Measurements from ENCODE around the gene LARP4B. TPM values are rescaled to one million over a fixed set of nuclear protein-coding genes. Genes with fewer than 3 reads are reported as not detected.
A peak's percentile ranks its signal among the peaks of the same experiment; 100 is the strongest.

The LARP4B gene
- total and polyA plus RNA-seq, 2 experiments from 2014 or later, result 18.3 to 52.3 TPM

DNA sequence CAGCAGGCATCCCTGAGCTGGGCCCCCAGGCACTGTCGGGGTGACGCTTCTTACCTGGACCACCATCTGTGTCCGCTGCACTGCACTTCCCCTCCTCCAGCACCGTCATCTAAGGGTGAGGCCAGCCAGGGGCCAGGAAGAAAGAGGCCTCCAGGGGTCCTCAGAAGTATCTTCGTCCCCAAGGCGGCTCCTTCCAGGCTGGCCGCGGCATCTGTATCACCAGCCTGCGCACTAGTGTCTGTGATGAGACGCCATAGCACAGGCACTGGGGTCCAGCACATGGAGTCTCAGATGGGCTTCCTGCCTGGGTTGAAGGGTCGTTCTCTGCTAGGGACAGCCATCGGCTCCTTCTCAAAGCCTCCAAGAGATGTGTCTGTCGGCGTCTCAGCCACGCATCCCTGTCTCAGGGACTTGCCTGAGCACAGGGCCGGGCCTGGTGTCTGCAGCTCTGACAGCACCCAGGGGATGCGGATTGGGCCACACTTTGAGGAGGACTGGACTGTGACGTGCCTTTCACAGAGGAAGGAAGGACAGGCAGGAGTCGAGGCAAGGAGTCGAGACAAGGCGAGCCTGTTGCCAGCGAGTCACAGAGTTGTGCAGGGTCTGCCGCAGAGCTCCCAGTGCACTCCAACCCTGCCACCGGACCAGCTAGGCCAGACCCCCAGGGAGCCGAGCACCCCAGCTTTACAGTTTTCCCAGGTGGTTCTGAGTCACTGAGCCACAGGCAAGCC lies 140.5 kb downstream of the LARP4B start:
- Histone ChIP-seq H3K4me3 (no peak overlapping the region), H3K27ac (ENCODE audit: low read depth) (no peak overlapping the region), H3K79me2 (replicated peaks; ENCODE audit: insufficient read depth) (no peaks in the 10 kb centered on the region), H3K36me3 (ENCODE audit: insufficient read depth) (no peaks in the 10 kb centered on the region), H2AFZ (no peak overlapping the region), H4K20me1 (replicated peaks; ENCODE audit: insufficient read depth) (no peaks in the 10 kb centered on the region), H3K4me1 (ENCODE audit: insufficient read depth) (no peaks in the 10 kb centered on the region), H3K4me2 (no peak overlapping the region), H3K27me3 (ENCODE audit: insufficient read depth) (no peaks in the 10 kb centered on the region), H3F3A (replicated peaks; ENCODE audit: low read depth) (no peaks in the 10 kb centered on the region), H3K9me2 (ENCODE audit: insufficient read depth) (0 out of 2 replicates have a peak, but pooled peaks cover 2% of the 10 kb centered on the region)
- DNase-seq (ENCODE audit: low spot score) (no peak), ATAC-seq (no peak)
- Mint-ChIP-seq H3K27ac (no peak overlapping the region), H3K4me1 (peaks cover 4% of the 10 kb centered on the region; the same call in 2 of the 3 replicates), H3K4me3 (no peak overlapping the region), H3K9me3 (peaks cover 9% of the 10 kb centered on the region), H3K27me3 (ENCODE audit: insufficient read depth, low read depth, poor library complexity) (peaks cover 13% of the 10 kb centered on the region), H3K36me3 (ENCODE audit: low read depth) (peaks cover 4% of the 10 kb centered on the region)
- no peak for TF ChIP-seq CTCF (conservative IDR thresholded peaks at IDR 0.05; ENCODE audit: low read depth in 2 of 2)

DNA sequence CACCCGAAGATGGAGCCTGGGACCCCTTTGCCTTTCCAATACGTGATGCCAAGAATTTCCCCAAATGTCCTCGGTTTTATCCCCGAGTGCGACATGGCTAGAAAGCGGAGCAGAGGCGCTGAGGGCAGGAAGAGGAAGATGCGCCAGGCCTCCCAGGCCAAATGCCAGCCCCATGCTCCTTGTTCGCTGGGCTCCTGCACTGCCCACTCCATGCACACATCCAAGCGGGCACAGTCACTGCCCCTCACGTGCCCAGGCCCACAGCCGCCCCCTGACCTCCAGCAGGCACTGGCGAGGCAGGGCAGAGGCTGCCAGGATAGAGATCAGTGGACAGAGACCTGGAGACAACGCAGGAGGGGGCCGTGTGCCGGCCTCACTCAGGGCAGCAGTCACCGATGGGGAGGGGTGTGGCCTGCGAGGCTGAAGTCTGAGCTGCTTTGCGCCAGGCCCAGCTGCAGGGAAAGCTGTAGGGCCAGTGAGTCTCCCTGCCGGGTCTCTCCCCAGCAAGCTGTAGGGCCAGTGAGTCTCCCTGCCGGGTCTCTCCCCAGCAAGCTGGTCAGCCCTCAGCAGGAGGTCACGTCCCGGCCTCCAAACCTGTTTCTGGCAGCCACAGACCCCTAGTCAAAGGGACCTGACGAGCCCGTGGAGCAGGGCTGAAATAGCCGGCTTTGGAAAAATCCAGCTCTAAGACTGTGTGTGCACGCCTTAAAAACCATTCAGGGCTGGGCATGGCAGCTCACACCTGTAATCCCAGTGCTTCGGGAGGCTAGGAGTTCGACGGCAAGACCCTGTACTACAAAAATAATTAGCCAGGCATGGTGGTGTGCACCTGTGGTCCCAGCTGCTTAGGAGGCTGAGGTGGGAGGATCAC lies 141.4 kb downstream of the LARP4B start:
- H3K4me3 Mint-ChIP-seq, result peak overlapping the region; percentile 81
- TF ChIP-seq CTCF (conservative IDR thresholded peaks at IDR 0.05; ENCODE audit: low read depth in 2 of 2) (no peak), POLR2AphosphoS5 (IDR thresholded peaks at IDR 0.05; ENCODE audit: low read depth) (no peak), JUNB (IDR thresholded peaks at IDR 0.05; ENCODE audit: unreplicated experiment) (no peak), EZH2phosphoT487 (IDR thresholded peaks at IDR 0.05; ENCODE audit: unreplicated experiment) (no peak), NANOG (IDR thresholded peaks at IDR 0.05; ENCODE audit: borderline replicate concordance) (no peak), ZNF114 (CRISPR knock-in tag; IDR thresholded peaks at IDR 0.05) (no peak), CREB1 (CRISPR knock-in tag; IDR thresholded peaks at IDR 0.05; ENCODE audit: low read depth) (no peak), STAT1 (IDR thresholded peaks at IDR 0.05; ENCODE audit: unreplicated experiment) (no peak), ETS1 (IDR thresholded peaks at IDR 0.05) (no peak), EZH2 (IDR thresholded peaks at IDR 0.05; ENCODE audit: low read depth, unreplicated experiment) (no peak), ZNF331 (CRISPR knock-in tag; IDR thresholded peaks at IDR 0.05; ENCODE audit: low read depth) (no peak)
- TF ChIP-seq, protein P1, sequence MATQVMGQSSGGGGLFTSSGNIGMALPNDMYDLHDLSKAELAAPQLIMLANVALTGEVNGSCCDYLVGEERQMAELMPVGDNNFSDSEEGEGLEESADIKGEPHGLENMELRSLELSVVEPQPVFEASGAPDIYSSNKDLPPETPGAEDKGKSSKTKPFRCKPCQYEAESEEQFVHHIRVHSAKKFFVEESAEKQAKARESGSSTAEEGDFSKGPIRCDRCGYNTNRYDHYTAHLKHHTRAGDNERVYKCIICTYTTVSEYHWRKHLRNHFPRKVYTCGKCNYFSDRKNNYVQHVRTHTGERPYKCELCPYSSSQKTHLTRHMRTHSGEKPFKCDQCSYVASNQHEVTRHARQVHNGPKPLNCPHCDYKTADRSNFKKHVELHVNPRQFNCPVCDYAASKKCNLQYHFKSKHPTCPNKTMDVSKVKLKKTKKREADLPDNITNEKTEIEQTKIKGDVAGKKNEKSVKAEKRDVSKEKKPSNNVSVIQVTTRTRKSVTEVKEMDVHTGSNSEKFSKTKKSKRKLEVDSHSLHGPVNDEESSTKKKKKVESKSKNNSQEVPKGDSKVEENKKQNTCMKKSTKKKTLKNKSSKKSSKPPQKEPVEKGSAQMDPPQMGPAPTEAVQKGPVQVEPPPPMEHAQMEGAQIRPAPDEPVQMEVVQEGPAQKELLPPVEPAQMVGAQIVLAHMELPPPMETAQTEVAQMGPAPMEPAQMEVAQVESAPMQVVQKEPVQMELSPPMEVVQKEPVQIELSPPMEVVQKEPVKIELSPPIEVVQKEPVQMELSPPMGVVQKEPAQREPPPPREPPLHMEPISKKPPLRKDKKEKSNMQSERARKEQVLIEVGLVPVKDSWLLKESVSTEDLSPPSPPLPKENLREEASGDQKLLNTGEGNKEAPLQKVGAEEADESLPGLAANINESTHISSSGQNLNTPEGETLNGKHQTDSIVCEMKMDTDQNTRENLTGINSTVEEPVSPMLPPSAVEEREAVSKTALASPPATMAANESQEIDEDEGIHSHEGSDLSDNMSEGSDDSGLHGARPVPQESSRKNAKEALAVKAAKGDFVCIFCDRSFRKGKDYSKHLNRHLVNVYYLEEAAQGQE (IDR thresholded peaks at IDR 0.05; ENCODE audit: unreplicated experiment), result no peak

More for the DNA sequence above, 141.4 kb downstream of the LARP4B start:
- no peak overlapping the region for H3K27ac ChIP-seq (ENCODE audit: low read depth)
- H3K27me3 ChIP-seq (ENCODE audit: insufficient read depth), result peaks cover 3% of the 10 kb centered on the region; the same call in 1 of the 2 replicates
- Mint-ChIP-seq H3K9me3 (no peaks in the 10 kb centered on the region), H3K36me3 (ENCODE audit: low read depth) (no peaks in the 10 kb centered on the region; the same call in 2 of the 3 replicates), H3K4me1 (peaks cover 4% of the 10 kb centered on the region; the same call in 2 of the 3 replicates), H3K27me3 (ENCODE audit: insufficient read depth, low read depth, poor library complexity) (peaks cover 18% of the 10 kb centered on the region), H3K27ac (no peak overlapping the region)
- DNase-seq (ENCODE audit: low spot score) (no peak), ATAC-seq (peak; percentile 15)
- H3K4me2 ChIP-seq, result no peak overlapping the region
- no peaks in the 10 kb centered on the region for H3K79me2 ChIP-seq (replicated peaks; ENCODE audit: insufficient read depth)
- no peaks in the 10 kb centered on the region for H3F3A ChIP-seq (replicated peaks; ENCODE audit: low read depth)
- H2AFZ ChIP-seq, result peak overlapping the region; percentile 95; the same call in 1 of the 2 replicates
- H3K36me3 ChIP-seq (ENCODE audit: insufficient read depth), result no peaks in the 10 kb centered on the region
- H4K20me1 ChIP-seq (replicated peaks; ENCODE audit: insufficient read depth), result no peaks in the 10 kb centered on the region
- H3K4me1 ChIP-seq (ENCODE audit: insufficient read depth), result no peaks in the 10 kb centered on the region; the same call in 1 of the 2 replicates
- no peaks in the 10 kb centered on the region for H3K9me2 ChIP-seq (ENCODE audit: insufficient read depth)
- H3K4me3 ChIP-seq, result no peak overlapping the region; the same call in 1 of the 2 replicates
